ENCODE measurements around the gene CDK5RAP3. TPM values are rescaled to one million over a fixed set of nuclear protein-coding genes. Genes with fewer than 3 reads are reported as not detected.

Gene CDK5RAP3
- total RNA-seq, 1 experiment from 2014 or later = 149 TPM

DNA sequence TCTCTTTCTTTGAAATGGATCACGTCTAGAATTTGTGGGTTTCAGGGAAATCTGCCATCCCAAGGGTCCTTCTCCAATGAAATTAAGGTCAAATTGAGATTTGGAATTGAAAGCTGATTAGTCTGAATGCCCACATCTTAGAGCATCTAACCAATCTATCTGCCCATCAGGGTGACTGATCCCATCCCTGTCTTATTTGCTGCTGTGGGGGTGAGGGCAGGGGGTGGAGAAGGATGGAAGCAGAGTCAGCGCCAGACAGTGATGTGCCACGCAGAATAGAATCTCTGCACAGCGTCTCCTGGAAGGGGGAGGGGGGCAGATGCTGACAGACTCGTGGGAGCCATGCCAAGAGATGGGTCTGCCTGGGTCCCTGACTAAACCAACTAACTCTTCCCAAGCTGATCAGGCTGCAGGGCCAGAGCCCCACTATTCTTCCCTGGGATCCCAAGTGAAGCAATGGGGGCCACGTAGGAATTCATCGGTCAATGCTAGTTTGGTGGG, 32.1 kb downstream of the CDK5RAP3 start:
- WGBS (ENCODE audit: extremely low coverage, insufficient read length, low lambda C conversion rate) = no CpG with 5 or more reads among the region's 7 CpGs

More for the DNA sequence above, 32.1 kb downstream of the CDK5RAP3 start:
- H3K23ac ChIP-seq (ENCODE audit: insufficient read length, low read depth, low read length) = no peak overlapping the region
- H2BK120ac ChIP-seq (ENCODE audit: low read depth, low read length, poor library complexity, severe bottlenecking) = no peak overlapping the region
- H2BK12ac ChIP-seq (ENCODE audit: insufficient read length, low read depth, low read length) = no peak overlapping the region
- no peaks in the 10 kb centered on the region for H3K9me3 ChIP-seq (ENCODE audit: control insufficient read depth, low read depth, low read length)
- H3K27ac ChIP-seq (ENCODE audit: insufficient read length, low read depth, low read length) = no peak overlapping the region
- no peak overlapping the region for H2AK5ac ChIP-seq (ENCODE audit: insufficient read length, low read length)
- H3K4me2 ChIP-seq (ENCODE audit: insufficient read depth, insufficient read length, low read length) = peak overlapping the region; percentile 35
- H4K5ac ChIP-seq (ENCODE audit: insufficient read length, low read depth, low read length) = no peak overlapping the region
- no peak overlapping the region for H3K9ac ChIP-seq (ENCODE audit: extremely low read depth, insufficient read length, low read length)
- no peaks in the 10 kb centered on the region for H3K27me3 Mint-ChIP-seq (ENCODE audit: low read depth)
- no peaks in the 10 kb centered on the region for H3K36me3 Mint-ChIP-seq (ENCODE audit: insufficient read depth in 1 of 3, low read depth in 3 of 3)
- peak overlapping the region; percentile 13 for H3K18ac ChIP-seq (ENCODE audit: insufficient read length, low read depth, low read length)
- H3T11ph ChIP-seq (ENCODE audit: low read length) = no peak overlapping the region
- H4K91ac ChIP-seq (ENCODE audit: insufficient read length, low read depth, low read length) = no peak overlapping the region
- no peak for DNase-seq
- H3K4me1 ChIP-seq (ENCODE audit: insufficient read depth, low read length) = peaks cover 20% of the 10 kb centered on the region; the same call in 1 of the 2 replicates
- H2AFZ ChIP-seq (ENCODE audit: low read length) = no peak overlapping the region
- no peak overlapping the region for H3K56ac ChIP-seq (ENCODE audit: insufficient read length, low read depth, low read length)
- H3K79me2 ChIP-seq (ENCODE audit: insufficient read depth, low read length) = no peaks in the 10 kb centered on the region
- H3K4me1 Mint-ChIP-seq = peaks cover 56 to 60% of the 10 kb centered on the region in 2 experiments
- no peaks in the 10 kb centered on the region for H3K79me1 ChIP-seq (ENCODE audit: insufficient read depth, low read depth, low read length, poor library complexity, severe bottlenecking)
- no peaks in the 10 kb centered on the region; a peak in 1 of 5 replicates for H3K9me3 Mint-ChIP-seq
- H3K4me3 Mint-ChIP-seq = peak overlapping the region; percentile 41 to 60
- H3K14ac ChIP-seq (ENCODE audit: insufficient read depth, low read length) = no peak overlapping the region
- H2BK15ac ChIP-seq (ENCODE audit: low read depth, low read length) = no peak overlapping the region
- TF ChIP-seq, protein P1, sequence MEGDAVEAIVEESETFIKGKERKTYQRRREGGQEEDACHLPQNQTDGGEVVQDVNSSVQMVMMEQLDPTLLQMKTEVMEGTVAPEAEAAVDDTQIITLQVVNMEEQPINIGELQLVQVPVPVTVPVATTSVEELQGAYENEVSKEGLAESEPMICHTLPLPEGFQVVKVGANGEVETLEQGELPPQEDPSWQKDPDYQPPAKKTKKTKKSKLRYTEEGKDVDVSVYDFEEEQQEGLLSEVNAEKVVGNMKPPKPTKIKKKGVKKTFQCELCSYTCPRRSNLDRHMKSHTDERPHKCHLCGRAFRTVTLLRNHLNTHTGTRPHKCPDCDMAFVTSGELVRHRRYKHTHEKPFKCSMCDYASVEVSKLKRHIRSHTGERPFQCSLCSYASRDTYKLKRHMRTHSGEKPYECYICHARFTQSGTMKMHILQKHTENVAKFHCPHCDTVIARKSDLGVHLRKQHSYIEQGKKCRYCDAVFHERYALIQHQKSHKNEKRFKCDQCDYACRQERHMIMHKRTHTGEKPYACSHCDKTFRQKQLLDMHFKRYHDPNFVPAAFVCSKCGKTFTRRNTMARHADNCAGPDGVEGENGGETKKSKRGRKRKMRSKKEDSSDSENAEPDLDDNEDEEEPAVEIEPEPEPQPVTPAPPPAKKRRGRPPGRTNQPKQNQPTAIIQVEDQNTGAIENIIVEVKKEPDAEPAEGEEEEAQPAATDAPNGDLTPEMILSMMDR (conservative IDR thresholded peaks at IDR 0.05) = no peak
- H3K4ac ChIP-seq (ENCODE audit: low read depth, low read length) = no peak overlapping the region
- no peak overlapping the region for H2BK5ac ChIP-seq (ENCODE audit: insufficient read length, low read length)
- no peak overlapping the region for H4K8ac ChIP-seq (replicated peaks; ENCODE audit: insufficient read length, low read depth, low read length)
- H4K20me1 ChIP-seq (ENCODE audit: control insufficient read depth, insufficient read depth, insufficient read length) = no peaks in the 10 kb centered on the region
- no peaks in the 10 kb centered on the region for H3K27me3 ChIP-seq (ENCODE audit: insufficient read depth, low read length)
- no peak overlapping the region for H2BK20ac ChIP-seq (ENCODE audit: low read depth, low read length, poor library complexity, severe bottlenecking)
- no peaks in the 10 kb centered on the region for H3K23me2 ChIP-seq (ENCODE audit: insufficient read length, low read depth, low read length, poor library complexity, severe bottlenecking)
- peak overlapping the region; percentile 88 to 99 (median 97) for H3K27ac Mint-ChIP-seq
